Heart left ventricle (tissue), 16 donors: ENCODE data around the gene PPP1R9A. TPM values are rescaled to one million over a fixed set of nuclear protein-coding genes. Genes with fewer than 3 reads are reported as not detected.

Experiments
- ATAC-seq, 4 donors: fragments of 200-7000 bp; cut with Tn5 transposase; one replicate each; pipeline ENCODE4 v1.9.1; 2020 to 2022; ENCODE audit warnings: moderate library complexity in 4 of 4, mild to moderate bottlenecking in 3 of 4, moderate number of reproducible peaks in 1 of 4
- DNase-seq, 5 donors: peaks; one replicate each; pipeline ENCODE4 v3.0.0-alpha.2; 2020
- H3K27ac ChIP-seq, 12 donors: fragments of 200-600 bp; sonication (generic) in 4 of 12; one replicate each; pipeline versions ENCODE4 v1.5.0 to v1.8.0; 2016 to 2022; ENCODE audit warnings: mild to moderate bottlenecking in 2 of 12
- H3K27me3 ChIP-seq, 9 donors: fragments of 200-600 bp; sonication (generic) in 2 of 9; one replicate each; pipeline versions ENCODE4 v1.5.1 to v1.8.0; 2016 to 2022; ENCODE audit warnings: mild to moderate bottlenecking in 3 of 9
- H3K36me3 ChIP-seq, 9 donors: fragments of 200-600 bp; sonication (generic) in 2 of 9; one replicate each; pipeline versions ENCODE4 v1.5.0 to v1.8.0; 2018 to 2022; ENCODE audit warnings: mild to moderate bottlenecking in 2 of 9
- H3K4me1 ChIP-seq, 12 donors: fragments of 200-600 bp; sonication (generic) in 4 of 12; one replicate each; pipeline versions ENCODE4 v1.5.0 to v1.8.0; 2016 to 2022; ENCODE audit warnings: mild to moderate bottlenecking in 3 of 12
- H3K4me3 ChIP-seq, 12 donors: fragments of 200-600 bp; sonication (generic) in 4 of 12; one replicate each; pipeline versions ENCODE4 v1.5.0 to v1.8.0; 2017 to 2022; ENCODE audit warnings: mild to moderate bottlenecking in 9 of 12, moderate library complexity in 4 of 12
- H3K9me3 ChIP-seq, 12 donors: fragments of 200-600 bp; sonication (generic) in 4 of 12; one replicate each; pipeline versions ENCODE4 v1.5.0 to v1.8.0; 2016 to 2022; ENCODE audit warnings: mild to moderate bottlenecking in 1 of 12
- POLR2A ChIP-seq, 2 donors: fragments of 450-650 bp; IDR thresholded peaks; one replicate each; pipeline ENCODE4 v1.6.1; 2017; ENCODE audit warnings: antibody characterized with exemption in 2 of 2, mild to moderate bottlenecking in 2 of 2, moderate library complexity in 2 of 2
- WGBS, 4 donors: extraction: QIAGEN DNeasy Blood & Tissue Kit in 2 of 4; methylation state at CpG; one replicate each; pipeline versions ENCODE4 v1.1.5 to v1.1.7; 2013 to 2018; 5-methylcytosine and 5-hydroxymethylcytosine counted together
- intact Hi-C, 10 donors: fragments of 100-400 bp; cut with DNase I; formaldehyde crosslinking; loops; one replicate each; pipeline versions ENCODE4 v1.11.1 to v1.14.2; 2022
- polyA plus RNA-seq, 2 donors: library from polyadenylated mRNA; stranded (reverse); fragments of 200-250 nt; gene quantifications; one replicate each; pipeline ENCODE4 v1.2.3, GENCODE V29; 2013
- total RNA-seq, 9 donors: library from RNA; depleted of rRNA in 2 of 9; stranded (reverse); fragments of >200 nt in 2 of 9; fragmentation: NEBNext Ultra II Directional in 3 of 9; extraction: Animal tissue kit (Norgen Biotek cat#: 25700) in 3 of 9; gene quantifications; one replicate each; pipeline versions ENCODE4 v1.1.0 to v1.2.4, GENCODE V29; 2016 to 2023
- TF ChIP-seq, protein P1 (sequence below), 12 donors: fragments of 200-600 bp; sonication (generic) in 4 of 12; IDR thresholded peaks; one replicate each; pipeline versions ENCODE4 v1.5.0 to v1.8.0; 2018 to 2022; ENCODE audit warnings: antibody characterized with exemption in 12 of 12, mild to moderate bottlenecking in 5 of 12
- donor health status: ischemic (EF 13 %, LVEDD 7.1; RV severe dilation, severe dysfunction).
- donor health status: healthy with polysubstance abuse.
- donor health status: DM: no; HTN: yes; CAD: no.
- donor health status: DM: no; HTN: no; CAD: no.
- donor health status: ischemic (EF 25% LVEDD 6.9; RV normal size, moderate dysfunction).
- donor health status: ischemic (EF 25% LVEDD 5.7; RV mildly dilated, moderate dysfunction).
- donor health status: healthy.
- donor health status: DM: yes; HTN: yes; CAD: no.
- donor health status: ischemic (EF 35%, LVEDD 5.7; RV mildly dilated, moderate dysfunction).
- donor health status: nonischemic (EF 11% LVEDD 7.7; RV severe dilation, severe dysfunction).
- donor health status: DM: yes; HTN: yes; CAD: no.
- donor health status: PGD.
- donor health status: ischemic (EF 29% LVEDD 5.4; RV normal size, mild dysfunction).
- donor health status: nonischemic (EF 23%, LVEDD 6.1; RV moderate dilation, normal function).

PPP1R9A gene
- total and polyA plus RNA-seq, 11 donors: 3.6 to 42.8 (median 30.0) TPM

DNA sequence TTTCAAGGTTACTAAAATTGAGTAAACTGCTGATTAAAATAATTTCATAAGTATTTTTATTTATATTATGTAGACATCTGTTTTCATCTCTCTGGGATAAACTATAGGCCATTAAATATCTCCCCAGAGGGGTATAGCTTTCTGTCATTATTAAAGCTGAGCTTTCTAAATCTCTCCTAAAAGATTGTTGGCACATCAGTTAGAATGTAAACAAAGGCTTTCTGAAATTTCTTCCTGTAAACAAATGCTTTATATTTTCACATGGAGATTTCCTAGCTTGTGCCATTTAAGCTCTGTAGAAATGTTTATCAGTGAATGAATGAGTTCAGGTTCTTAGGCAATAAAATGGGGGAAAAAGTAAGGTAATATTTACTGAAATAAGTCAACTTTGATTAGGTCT is 35.7 kb downstream of the PPP1R9A start:
- Histone ChIP-seq H3K27me3 (no peaks in the 10 kb centered on the region), H3K4me1 (no peaks in the 10 kb centered on the region), H3K9me3 (no peaks in the 10 kb centered on the region), H3K36me3 (no peaks in the 10 kb centered on the region), H3K4me3 (no peak overlapping the region), H3K27ac (no peak overlapping the region)
- intact Hi-C loops: no loop called here
- no peak for DNase-seq
- no peak for TF ChIP-seq POLR2A (IDR thresholded peaks at IDR 0.05)
- TF ChIP-seq, protein P1, sequence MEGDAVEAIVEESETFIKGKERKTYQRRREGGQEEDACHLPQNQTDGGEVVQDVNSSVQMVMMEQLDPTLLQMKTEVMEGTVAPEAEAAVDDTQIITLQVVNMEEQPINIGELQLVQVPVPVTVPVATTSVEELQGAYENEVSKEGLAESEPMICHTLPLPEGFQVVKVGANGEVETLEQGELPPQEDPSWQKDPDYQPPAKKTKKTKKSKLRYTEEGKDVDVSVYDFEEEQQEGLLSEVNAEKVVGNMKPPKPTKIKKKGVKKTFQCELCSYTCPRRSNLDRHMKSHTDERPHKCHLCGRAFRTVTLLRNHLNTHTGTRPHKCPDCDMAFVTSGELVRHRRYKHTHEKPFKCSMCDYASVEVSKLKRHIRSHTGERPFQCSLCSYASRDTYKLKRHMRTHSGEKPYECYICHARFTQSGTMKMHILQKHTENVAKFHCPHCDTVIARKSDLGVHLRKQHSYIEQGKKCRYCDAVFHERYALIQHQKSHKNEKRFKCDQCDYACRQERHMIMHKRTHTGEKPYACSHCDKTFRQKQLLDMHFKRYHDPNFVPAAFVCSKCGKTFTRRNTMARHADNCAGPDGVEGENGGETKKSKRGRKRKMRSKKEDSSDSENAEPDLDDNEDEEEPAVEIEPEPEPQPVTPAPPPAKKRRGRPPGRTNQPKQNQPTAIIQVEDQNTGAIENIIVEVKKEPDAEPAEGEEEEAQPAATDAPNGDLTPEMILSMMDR (IDR thresholded peaks at IDR 0.05): no peak
- no peak for ATAC-seq

DNA sequence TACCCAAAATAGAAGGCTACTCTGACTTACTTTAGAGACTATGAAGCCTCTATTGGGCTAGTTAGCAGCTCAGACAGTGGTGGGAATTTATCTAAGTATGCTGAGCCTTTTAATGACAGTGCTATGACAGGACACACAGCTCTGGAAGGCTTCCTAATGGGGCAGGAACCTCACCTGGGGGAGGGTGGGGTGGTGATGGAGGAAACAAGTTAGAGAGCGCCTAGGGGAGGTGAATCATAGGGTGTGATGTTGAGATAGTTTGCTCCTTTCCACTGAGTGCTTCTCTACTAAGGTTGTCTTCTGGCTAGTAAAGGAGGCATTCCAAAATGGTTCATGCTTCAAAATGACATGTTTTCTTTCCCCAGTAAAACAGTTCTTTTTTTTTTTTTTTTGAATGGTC is 42.1 kb downstream of the PPP1R9A start:
- intact Hi-C loops: no loop called here
- Histone ChIP-seq H3K36me3 (no peaks in the 10 kb centered on the region), H3K4me1 (peaks cover 0 to 5% (median 0%) of the 10 kb centered on the region in 12 donors), H3K27me3 (no peaks in the 10 kb centered on the region), H3K27ac (no peak overlapping the region), H3K4me3 (no peak overlapping the region), H3K9me3 (peaks cover 0 to 11% (median 0%) of the 10 kb centered on the region in 12 donors)
- no peak for TF ChIP-seq POLR2A (IDR thresholded peaks at IDR 0.05)
- TF ChIP-seq, protein P1 (IDR thresholded peaks at IDR 0.05): no peak
- no peak for DNase-seq
- 94 to 96% (median 95%) methylated on average over 1 of the region's 1 CpG for WGBS, 4 donors
- ATAC-seq: no peak

DNA sequence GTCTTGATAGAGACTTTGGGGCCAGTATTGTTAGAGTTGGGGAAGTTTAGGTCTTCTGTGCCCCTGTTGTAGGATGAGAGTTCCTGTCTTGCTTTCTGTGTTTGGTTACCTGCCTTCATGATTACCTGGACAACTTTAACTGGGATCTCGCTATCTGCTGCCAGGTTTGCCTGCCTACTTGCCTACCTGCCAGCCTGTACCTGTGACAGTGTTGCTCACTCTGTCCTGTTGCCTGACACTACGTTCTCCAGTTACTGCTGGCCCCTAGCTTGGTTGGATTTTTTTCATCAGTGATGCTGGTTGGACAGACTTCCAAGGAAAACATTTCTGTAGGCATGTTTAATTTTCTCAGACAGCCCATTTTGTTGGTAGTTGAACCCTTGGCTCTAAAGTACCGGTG is 48.4 kb downstream of the PPP1R9A start:
- Histone ChIP-seq H3K27me3 (no peaks in the 10 kb centered on the region), H3K27ac (no peak overlapping the region), H3K36me3 (no peaks in the 10 kb centered on the region), H3K9me3 (peaks cover 0 to 11% (median 0%) of the 10 kb centered on the region in 12 donors), H3K4me1 (peaks cover 0 to 5% (median 0%) of the 10 kb centered on the region in 12 donors), H3K4me3 (no peak overlapping the region)
- no peak for TF ChIP-seq POLR2A (IDR thresholded peaks at IDR 0.05)
- TF ChIP-seq, protein P1 (IDR thresholded peaks at IDR 0.05): no peak
- DNase-seq (no peak), ATAC-seq (no peak)
- 86 to 90% (median 88%) methylated on average over 3 of the region's 3 CpGs for WGBS, 4 donors
- intact Hi-C loops: no loop called here

DNA sequence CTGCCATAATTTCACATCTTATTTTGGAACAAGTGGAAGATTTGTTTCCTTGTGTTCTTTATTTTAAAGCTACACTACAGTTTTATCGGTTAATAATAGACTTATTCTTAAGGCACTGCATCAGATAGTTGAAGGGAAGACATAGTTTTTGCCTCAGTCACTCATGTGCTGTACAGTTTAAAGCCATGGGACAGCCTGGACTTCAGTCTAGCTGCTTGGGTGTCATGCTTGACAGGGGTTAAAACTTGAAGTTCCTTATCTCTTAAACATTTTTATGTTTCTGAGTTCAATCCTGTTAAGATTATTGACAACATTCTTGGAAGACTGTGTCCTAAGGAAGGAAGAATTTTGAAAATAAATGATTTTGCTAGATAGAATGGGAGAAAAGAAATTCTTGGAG is 49.7 kb downstream of the PPP1R9A start:
- DNase-seq (no peak), ATAC-seq (no peak)
- Histone ChIP-seq H3K4me1 (peaks cover 0 to 14% (median 0%) of the 10 kb centered on the region in 12 donors), H3K36me3 (no peaks in the 10 kb centered on the region), H3K27me3 (no peaks in the 10 kb centered on the region), H3K9me3 (peaks cover 0 to 11% (median 0%) of the 10 kb centered on the region in 12 donors), H3K27ac (no peak overlapping the region), H3K4me3 (no peak overlapping the region)
- intact Hi-C loops: no loop called here
- TF ChIP-seq, protein P1 (IDR thresholded peaks at IDR 0.05): no peak
- no peak for TF ChIP-seq POLR2A (IDR thresholded peaks at IDR 0.05)
- 64 to 83% (median 77%) methylated on average over 1 of the region's 1 CpG for WGBS, 4 donors
